ENCODE results near the gene DDX42.

DNA sequence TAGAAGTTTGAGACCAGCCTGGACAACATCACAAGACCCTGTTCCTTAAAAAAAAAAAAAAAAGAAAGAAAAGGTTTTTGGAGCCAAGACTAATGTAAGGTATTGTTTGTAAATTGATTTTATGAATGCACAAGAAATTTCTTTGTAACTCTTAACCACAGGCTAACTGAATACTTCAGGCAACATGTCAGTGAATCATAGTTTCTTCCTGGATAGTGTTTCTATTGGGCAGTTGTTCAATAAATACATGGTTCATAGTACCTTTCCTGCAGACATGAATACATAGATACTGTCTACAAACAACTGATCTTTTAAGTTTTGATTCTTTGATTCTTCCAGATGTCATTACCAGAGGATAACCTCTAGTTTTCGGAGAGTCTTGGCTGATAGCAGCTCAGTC lies 11.6 kb downstream of the DDX42 start:
- TF ChIP-seq, protein P1, sequence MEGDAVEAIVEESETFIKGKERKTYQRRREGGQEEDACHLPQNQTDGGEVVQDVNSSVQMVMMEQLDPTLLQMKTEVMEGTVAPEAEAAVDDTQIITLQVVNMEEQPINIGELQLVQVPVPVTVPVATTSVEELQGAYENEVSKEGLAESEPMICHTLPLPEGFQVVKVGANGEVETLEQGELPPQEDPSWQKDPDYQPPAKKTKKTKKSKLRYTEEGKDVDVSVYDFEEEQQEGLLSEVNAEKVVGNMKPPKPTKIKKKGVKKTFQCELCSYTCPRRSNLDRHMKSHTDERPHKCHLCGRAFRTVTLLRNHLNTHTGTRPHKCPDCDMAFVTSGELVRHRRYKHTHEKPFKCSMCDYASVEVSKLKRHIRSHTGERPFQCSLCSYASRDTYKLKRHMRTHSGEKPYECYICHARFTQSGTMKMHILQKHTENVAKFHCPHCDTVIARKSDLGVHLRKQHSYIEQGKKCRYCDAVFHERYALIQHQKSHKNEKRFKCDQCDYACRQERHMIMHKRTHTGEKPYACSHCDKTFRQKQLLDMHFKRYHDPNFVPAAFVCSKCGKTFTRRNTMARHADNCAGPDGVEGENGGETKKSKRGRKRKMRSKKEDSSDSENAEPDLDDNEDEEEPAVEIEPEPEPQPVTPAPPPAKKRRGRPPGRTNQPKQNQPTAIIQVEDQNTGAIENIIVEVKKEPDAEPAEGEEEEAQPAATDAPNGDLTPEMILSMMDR (IDR thresholded peaks at IDR 0.05), result no peak
- TF ChIP-seq EP300 (IDR thresholded peaks at IDR 0.05) (no peak), POLR2AphosphoS5 (IDR thresholded peaks at IDR 0.05) (no peak)

Measured in suprapubic skin (tissue), 4 donors.